Heart left ventricle (tissue), 13 donors: Measurements from ENCODE around the gene SUPT3H.

Experiments used
- CTCF ChIP-seq, 12 donors: fragments of 200-600 bp; sonication (generic) in 4 of 12; IDR thresholded peaks; one replicate each; pipeline versions ENCODE4 v1.5.0 to v1.8.0; 2018 to 2022; ENCODE audit warnings: antibody characterized with exemption in 12 of 12, mild to moderate bottlenecking in 5 of 12
- POLR2A ChIP-seq, 2 donors: fragments of 450-650 bp; IDR thresholded peaks; one replicate each; pipeline ENCODE4 v1.6.1; 2017; ENCODE audit warnings: antibody characterized with exemption in 2 of 2, mild to moderate bottlenecking in 2 of 2, moderate library complexity in 2 of 2
- donor health status: ischemic (EF 13 %, LVEDD 7.1; RV severe dilation, severe dysfunction).
- donor health status: DM: no; HTN: yes; CAD: no.
- donor health status: DM: no; HTN: no; CAD: no.
- donor health status: ischemic (EF 25% LVEDD 6.9; RV normal size, moderate dysfunction).
- donor health status: ischemic (EF 25% LVEDD 5.7; RV mildly dilated, moderate dysfunction).
- donor health status: ischemic (EF 35%, LVEDD 5.7; RV mildly dilated, moderate dysfunction).
- donor health status: nonischemic (EF 11% LVEDD 7.7; RV severe dilation, severe dysfunction).
- donor health status: DM: yes; HTN: yes; CAD: no.
- donor health status: PGD.
- donor health status: ischemic (EF 29% LVEDD 5.4; RV normal size, mild dysfunction).
- donor health status: nonischemic (EF 23%, LVEDD 6.1; RV moderate dilation, normal function).

DNA sequence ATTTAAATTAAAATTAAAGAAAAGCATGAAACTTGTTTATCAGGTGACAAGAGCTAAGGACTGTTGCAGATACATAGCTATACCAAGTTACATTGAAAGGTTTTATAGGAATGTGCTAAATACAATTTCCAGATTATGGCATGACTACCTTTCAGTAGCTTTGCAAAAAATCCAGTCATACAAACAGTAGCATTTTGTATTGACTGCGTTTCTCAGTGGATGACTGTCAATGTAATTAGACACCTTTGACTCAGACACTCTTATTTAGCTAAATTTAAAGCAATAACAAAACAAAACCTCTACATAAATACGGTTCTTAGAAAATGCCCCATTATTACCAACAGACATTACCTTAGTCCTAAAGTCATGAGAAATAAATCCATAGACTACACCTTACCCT is 325.4 kb downstream of the SUPT3H start:
- TF ChIP-seq POLR2A (IDR thresholded peaks at IDR 0.05) (no peak), CTCF (IDR thresholded peaks at IDR 0.05) (no peak)
